ENCODE data around the gene C4orf17.

- TF ChIP-seq CTCF (conservative IDR thresholded peaks at IDR 0.05; ENCODE audit: low read length) (no peak), EZH2phosphoT487 (IDR thresholded peaks at IDR 0.05; ENCODE audit: borderline replicate concordance, low read depth, low read length) (no peak)
These were observed 29.6 kb downstream of the C4orf17 start for GRCh38 chr4:99540277-99540939.
